Cardiac fibroblast (primary cell): Measurements from ENCODE around the gene MCEE.

ENCODE experiments used
- DNase-seq, 2 donors: peaks; one replicate each; pipeline versions ENCODE4 v3.0.0 to v3.0.0-alpha.2; 2010; ENCODE audit warnings: low read depth in 2 of 2
- H3K4me3 ChIP-seq, 2 donors: replicated peaks in 1 of 2; 1 replicate in 1 of 2; 2 replicates in 1 of 2; pipeline ENCODE4 v1.5.1; 2011; ENCODE audit warnings: low read depth in 2 of 2, low read length in 2 of 2, mild to moderate bottlenecking in 2 of 2, moderate library complexity in 1 of 2
- TF ChIP-seq, protein P1 (sequence below): IDR thresholded peaks from one replicate; pipeline ENCODE4 v1.5.1; 2011; ENCODE audit warnings: low read depth, mild to moderate bottlenecking, low read length, inconsistent platforms

MCEE gene

DNA sequence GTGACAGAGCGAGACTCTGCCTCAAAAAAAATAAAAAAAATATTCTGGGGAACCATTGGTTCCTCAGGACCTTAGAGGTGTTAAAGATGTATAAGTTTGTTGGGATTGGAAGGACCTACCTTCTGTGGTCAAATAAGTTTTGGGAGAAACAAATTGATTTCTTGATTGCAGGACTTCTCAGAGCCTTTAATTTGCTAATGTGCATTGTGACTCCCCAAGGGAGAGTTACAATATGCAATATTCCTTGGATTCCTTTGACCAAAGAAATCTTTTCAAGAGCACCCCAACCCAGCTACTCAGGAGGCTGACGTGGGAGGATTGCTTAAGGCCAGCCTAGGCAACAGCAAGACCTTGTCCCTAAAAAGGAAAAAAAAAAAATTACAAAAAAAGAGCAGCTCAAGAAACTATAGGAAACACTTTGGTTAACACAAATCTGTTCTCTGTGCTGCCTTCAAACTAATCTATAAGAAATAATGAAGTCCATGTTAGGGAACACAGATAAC lies 55.1 kb downstream of the MCEE start:
- no peak overlapping the region for H3K4me3 ChIP-seq
- TF ChIP-seq, protein P1, sequence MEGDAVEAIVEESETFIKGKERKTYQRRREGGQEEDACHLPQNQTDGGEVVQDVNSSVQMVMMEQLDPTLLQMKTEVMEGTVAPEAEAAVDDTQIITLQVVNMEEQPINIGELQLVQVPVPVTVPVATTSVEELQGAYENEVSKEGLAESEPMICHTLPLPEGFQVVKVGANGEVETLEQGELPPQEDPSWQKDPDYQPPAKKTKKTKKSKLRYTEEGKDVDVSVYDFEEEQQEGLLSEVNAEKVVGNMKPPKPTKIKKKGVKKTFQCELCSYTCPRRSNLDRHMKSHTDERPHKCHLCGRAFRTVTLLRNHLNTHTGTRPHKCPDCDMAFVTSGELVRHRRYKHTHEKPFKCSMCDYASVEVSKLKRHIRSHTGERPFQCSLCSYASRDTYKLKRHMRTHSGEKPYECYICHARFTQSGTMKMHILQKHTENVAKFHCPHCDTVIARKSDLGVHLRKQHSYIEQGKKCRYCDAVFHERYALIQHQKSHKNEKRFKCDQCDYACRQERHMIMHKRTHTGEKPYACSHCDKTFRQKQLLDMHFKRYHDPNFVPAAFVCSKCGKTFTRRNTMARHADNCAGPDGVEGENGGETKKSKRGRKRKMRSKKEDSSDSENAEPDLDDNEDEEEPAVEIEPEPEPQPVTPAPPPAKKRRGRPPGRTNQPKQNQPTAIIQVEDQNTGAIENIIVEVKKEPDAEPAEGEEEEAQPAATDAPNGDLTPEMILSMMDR, result no peak
- DNase-seq, result no peak

DNA sequence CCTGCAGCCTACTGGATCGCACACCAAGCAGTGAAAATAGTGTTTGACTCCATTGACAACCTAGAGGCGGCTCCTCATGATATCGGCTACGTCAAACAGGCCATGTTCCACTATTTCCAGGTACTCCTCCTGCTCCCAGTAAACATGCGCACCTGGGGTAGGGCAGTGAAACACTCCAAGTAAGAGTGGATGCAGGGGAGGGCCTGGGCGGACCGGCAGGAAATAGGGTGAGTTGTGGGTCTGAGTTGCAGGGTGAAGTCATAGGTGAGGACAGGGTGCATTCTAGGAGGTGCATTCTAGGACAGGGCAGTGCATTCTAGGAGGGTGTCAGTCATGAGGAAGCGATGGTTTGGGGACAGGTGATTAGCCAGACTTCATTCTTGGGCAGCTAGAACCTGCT lies 56.6 kb downstream of the MCEE start:
- DNase-seq, result no peak
- no peak overlapping the region for H3K4me3 ChIP-seq
- TF ChIP-seq, protein P1, result no peak

DNA sequence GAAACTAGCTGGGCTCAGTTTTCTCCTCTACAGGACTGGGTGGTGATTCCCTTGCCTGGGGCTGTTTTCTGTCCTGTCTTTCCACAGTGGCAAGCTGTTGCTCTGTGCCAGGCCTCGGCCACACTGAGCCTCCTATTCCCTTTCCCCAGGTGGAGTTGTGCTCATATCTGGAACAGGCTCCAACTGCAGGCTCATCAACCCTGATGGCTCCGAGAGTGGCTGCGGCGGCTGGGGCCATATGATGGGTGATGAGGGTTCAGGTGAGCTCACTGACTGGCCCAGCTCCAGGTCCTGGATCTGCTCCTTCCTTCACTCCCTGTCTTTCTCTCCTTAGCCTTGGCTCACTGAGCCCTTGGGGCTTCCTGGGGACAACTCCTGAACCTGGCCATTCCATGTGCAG lies 57.5 kb downstream of the MCEE start:
- TF ChIP-seq, protein P1, result no peak
- H3K4me3 ChIP-seq, result no peak overlapping the region
- DNase-seq, result no peak

DNA sequence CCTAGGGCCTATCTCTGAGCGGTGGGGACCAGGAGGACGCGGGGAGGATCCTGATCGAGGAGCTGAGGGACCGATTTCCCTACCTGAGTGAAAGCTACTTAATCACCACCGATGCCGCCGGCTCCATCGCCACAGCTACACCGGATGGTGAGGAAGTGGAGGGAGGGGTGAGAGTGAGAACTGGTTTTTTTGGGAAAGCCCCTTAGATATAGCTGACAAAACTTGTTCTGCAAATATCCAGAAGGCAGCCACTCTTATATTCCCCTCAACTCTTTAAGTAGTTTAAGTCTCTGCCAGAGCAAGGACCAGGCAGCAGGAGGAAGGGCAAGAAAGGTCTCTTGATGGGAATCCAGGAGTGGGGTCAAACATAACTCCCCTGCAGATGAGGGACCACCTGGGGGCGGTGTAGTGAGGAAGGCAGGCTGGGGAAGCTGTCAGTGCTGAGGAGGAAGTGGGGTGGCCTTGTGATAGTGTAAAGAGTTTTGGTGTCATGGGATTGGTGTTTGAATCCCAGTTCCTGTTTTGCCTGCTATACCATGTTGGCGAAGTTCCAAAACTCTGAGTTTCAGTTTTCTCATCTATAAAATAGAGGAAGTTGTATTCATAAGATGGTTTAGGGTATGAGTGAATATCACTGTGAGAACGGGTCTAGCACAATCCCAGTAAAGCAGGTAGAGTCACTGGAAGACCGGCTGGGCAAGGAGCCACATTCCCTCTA lies 58.2 kb downstream of the MCEE start:
- H3K4me3 ChIP-seq, result no peak overlapping the region
- TF ChIP-seq, protein P1, result no peak
- DNase-seq, result no peak

DNA sequence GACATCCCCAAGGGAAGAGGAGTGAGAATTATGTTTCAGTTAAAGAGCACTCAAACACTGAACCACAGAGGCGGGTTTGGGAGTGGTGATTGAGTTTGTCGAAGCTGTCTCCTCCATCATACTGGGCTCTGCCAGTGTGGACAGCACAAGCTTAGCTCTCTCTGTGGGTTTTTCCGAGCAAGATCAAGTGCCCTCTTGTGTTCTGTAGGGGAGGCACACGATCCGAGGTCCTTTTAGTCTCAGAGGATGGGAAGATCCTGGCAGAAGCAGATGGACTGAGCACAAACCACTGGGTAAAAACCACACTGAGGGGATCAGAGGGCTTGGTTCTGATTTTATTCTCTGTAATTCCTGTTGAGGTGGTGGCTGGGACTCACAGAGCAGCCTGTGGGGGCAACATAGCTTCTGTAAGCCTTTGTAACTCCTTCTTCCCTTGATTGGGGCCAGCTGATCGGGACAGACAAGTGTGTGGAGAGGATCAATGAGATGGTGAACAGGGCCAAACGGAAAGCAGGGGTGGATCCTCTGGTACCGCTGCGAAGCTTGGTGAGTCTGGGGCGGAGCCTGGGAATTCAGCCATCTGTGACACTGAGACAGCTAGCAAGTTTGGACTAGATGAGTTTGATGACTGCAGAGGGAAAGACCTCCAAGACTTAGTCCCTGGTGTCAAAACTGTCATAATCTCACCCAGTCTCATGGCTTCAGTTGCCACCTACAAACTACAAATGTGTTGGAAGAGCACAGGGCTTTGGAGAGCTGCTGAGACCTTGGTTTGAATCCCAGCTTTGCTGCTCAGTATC lies 59.5 kb downstream of the MCEE start:
- no peak overlapping the region for H3K4me3 ChIP-seq
- TF ChIP-seq, protein P1, result peak; percentile 38
- peak; percentile 50 to 57 for DNase-seq

DNA sequence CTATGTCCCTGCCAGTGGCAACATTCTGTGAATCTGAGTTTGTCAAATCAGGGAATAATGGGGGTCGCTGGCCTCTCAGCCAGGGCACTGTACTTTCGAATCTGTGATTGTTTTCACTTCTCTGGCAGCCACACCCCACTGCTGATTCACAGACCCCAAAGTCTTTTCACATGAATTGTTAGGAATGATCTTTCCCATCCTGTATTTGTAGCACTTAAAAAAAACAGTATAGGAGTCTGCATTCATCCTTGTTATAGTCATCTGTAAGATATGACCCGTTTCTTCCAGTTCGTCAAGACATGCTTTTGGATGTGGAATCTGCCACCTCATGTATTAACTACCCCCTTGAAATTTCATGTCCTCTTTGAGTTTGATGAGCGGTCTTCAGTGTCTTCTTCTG lies 60.7 kb downstream of the MCEE start:
- DNase-seq, result peak in 1 of 2 donors; percentile 58
- TF ChIP-seq, protein P1, result no peak
- H3K4me3 ChIP-seq, result peak overlapping the region; percentile 79 to 90
